ENCODE data around the gene SHISA9. TPM values are rescaled to one million over a fixed set of nuclear protein-coding genes. Genes with fewer than 3 reads are reported as not detected.

Gene SHISA9
- total and polyA plus RNA-seq, 2 donors (not counting 1 experiment from before 2014, with no cell fraction given), result 0.03 to 0.07 TPM

- Mint-ChIP-seq H3K27me3 (no peaks in the 10 kb centered on the region), H3K4me3 (no peak overlapping the region), H3K27ac (no peak overlapping the region), H3K4me1 (no peaks in the 10 kb centered on the region), H3K9me3 (ENCODE audit: insufficient read depth) (peaks cover 7% of the 10 kb centered on the region)
- intact Hi-C loops (cut with micrococcal nuclease), result no loop called here
- DNase-seq, result no peak
- no peaks in the 10 kb centered on the region for H3K27me3 ChIP-seq (replicated peaks in 1 of 4; ENCODE audit: control extremely low read depth in 1 of 4, control insufficient read depth in 3 of 4, insufficient read depth in 4 of 4, low read length in 3 of 4)
- no peak overlapping the region for H3K27ac ChIP-seq (ENCODE audit: low read length in 2 of 2)
- no peak overlapping the region for H3K9ac ChIP-seq (ENCODE audit: low read length)
- CTCF ChIA-PET, result no interaction called here
- no peaks in the 10 kb centered on the region for H3K36me3 ChIP-seq (replicated peaks in 1 of 2; ENCODE audit: control extremely low read depth in 1 of 2, control insufficient read depth in 1 of 2, extremely low read depth in 1 of 2, insufficient read depth in 2 of 2, low read length in 1 of 2)
- peaks cover 0 to 7% (median 3%) of the 10 kb centered on the region in 3 donors for H3K9me3 ChIP-seq (ENCODE audit: control extremely low read depth in 1 of 3, control insufficient read depth in 2 of 3, insufficient read depth in 1 of 3, low read length in 2 of 3)
- no peak overlapping the region for H2AFZ ChIP-seq (ENCODE audit: insufficient read depth, low read depth, low read length, poor library complexity, severe bottlenecking)
- no peak overlapping the region for H3K4me2 ChIP-seq (replicated peaks; ENCODE audit: low read depth, low read length, poor library complexity, severe bottlenecking)
- H3K4me3 ChIP-seq (ENCODE audit: control extremely low read depth in 1 of 5, extremely low read depth in 1 of 5, insufficient read depth in 1 of 5, low read depth in 2 of 5, low read length in 4 of 5), result no peak overlapping the region
- no peaks in the 10 kb centered on the region for H3K4me1 ChIP-seq (ENCODE audit: control insufficient read depth in 2 of 2, insufficient read depth in 2 of 2, low read length in 2 of 2)
- POLR2A ChIA-PET, result no interaction called here
- no peaks in the 10 kb centered on the region for H4K20me1 ChIP-seq (ENCODE audit: control insufficient read depth, insufficient read depth, low read length, poor library complexity, severe bottlenecking)
- no peak for ATAC-seq (ENCODE audit: low read depth)
- TF ChIP-seq EZH2 (IDR thresholded peaks at IDR 0.05; ENCODE audit: borderline replicate concordance, insufficient read depth, low read depth, low read length, poor library complexity, severe bottlenecking) (no peak), CTCF (IDR thresholded peaks at IDR 0.05) (no peak)
- H3K79me2 ChIP-seq (ENCODE audit: control insufficient read depth, insufficient read depth, low read length), result no peaks in the 10 kb centered on the region
- WGBS (ENCODE audit: insufficient coverage), result no CpG with 5 or more reads among the region's 3 CpGs
Observed at GRCh38 chr16:13101828-13102227, 200.4 kb downstream of the SHISA9 start.

- POLR2A ChIA-PET, result no interaction called here
- CTCF ChIA-PET, result no interaction called here
- Histone ChIP-seq H4K20me1 (ENCODE audit: control insufficient read depth, insufficient read depth, low read length, poor library complexity, severe bottlenecking) (no peaks in the 10 kb centered on the region), H3K4me3 (ENCODE audit: control extremely low read depth in 1 of 5, extremely low read depth in 1 of 5, insufficient read depth in 1 of 5, low read depth in 2 of 5, low read length in 4 of 5) (no peak overlapping the region), H3K36me3 (replicated peaks in 1 of 2; ENCODE audit: control extremely low read depth in 1 of 2, control insufficient read depth in 1 of 2, extremely low read depth in 1 of 2, insufficient read depth in 2 of 2, low read length in 1 of 2) (no peaks in the 10 kb centered on the region), H3K79me2 (ENCODE audit: control insufficient read depth, insufficient read depth, low read length) (no peaks in the 10 kb centered on the region), H3K4me2 (replicated peaks; ENCODE audit: low read depth, low read length, poor library complexity, severe bottlenecking) (no peak overlapping the region), H3K27ac (ENCODE audit: low read length in 2 of 2) (no peak overlapping the region), H3K27me3 (replicated peaks in 1 of 4; ENCODE audit: control extremely low read depth in 1 of 4, control insufficient read depth in 3 of 4, insufficient read depth in 4 of 4, low read length in 3 of 4) (no peaks in the 10 kb centered on the region), H3K9me3 (ENCODE audit: control extremely low read depth in 1 of 3, control insufficient read depth in 2 of 3, insufficient read depth in 1 of 3, low read length in 2 of 3) (peaks cover 0 to 4% (median 3%) of the 10 kb centered on the region in 3 donors), H3K9ac (ENCODE audit: low read length) (no peak overlapping the region), H3K4me1 (ENCODE audit: control insufficient read depth in 2 of 2, insufficient read depth in 2 of 2, low read length in 2 of 2) (no peaks in the 10 kb centered on the region), H2AFZ (ENCODE audit: insufficient read depth, low read depth, low read length, poor library complexity, severe bottlenecking) (no peak overlapping the region)
- intact Hi-C loops (cut with micrococcal nuclease), result no loop called here
- Mint-ChIP-seq H3K4me1 (no peaks in the 10 kb centered on the region), H3K9me3 (ENCODE audit: insufficient read depth) (peaks cover 7% of the 10 kb centered on the region), H3K27me3 (no peaks in the 10 kb centered on the region), H3K4me3 (no peak overlapping the region), H3K27ac (no peak overlapping the region)
- 92% methylated on average over 5 of the region's 5 CpGs for WGBS (ENCODE audit: insufficient coverage)
- DNase-seq (no peak), ATAC-seq (ENCODE audit: low read depth) (no peak)
- TF ChIP-seq CTCF (IDR thresholded peaks at IDR 0.05), result no peak
- no peak for TF ChIP-seq EZH2 (IDR thresholded peaks at IDR 0.05; ENCODE audit: borderline replicate concordance, insufficient read depth, low read depth, low read length, poor library complexity, severe bottlenecking)
Observed at GRCh38 chr16:13102401-13102800, 201.0 kb downstream of the SHISA9 start.
